IMR-90 (cell line): ENCODE measurements around the gene ATG9A. TPM values are rescaled to one million over a fixed set of nuclear protein-coding genes. Genes with fewer than 3 reads are reported as not detected.

Source experiments
- ATAC-seq: fragments of 200-7000 bp; cut with Tn5 transposase; 2 replicates; pipeline ENCODE4 v1.9.1; 2020; ENCODE audit warnings: low read depth, mild to moderate bottlenecking, moderate library complexity
- BruUV-seq: library from RNA; stranded (reverse); fragments of 400-500 nt; replicated peaks from 2 replicates; lab custom pipeline; 2021; lab: Mats Ljungman, UMichigan
- CTCF ChIA-PET: fragments of 300-600 bp; formaldehyde crosslinking; extraction: SDS; loops from one replicate; lab custom pipeline; 2021; ENCODE audit warnings: antibody characterized with exemption; lab: Yijun Ruan, JAX
- POLR2A ChIA-PET: fragments of 300-600 bp; sonication (Branson Sonifier 250); formaldehyde crosslinking; loops from one replicate; lab custom pipeline; 2022; ENCODE audit warnings: antibody characterized with exemption; ENCODE audit not compliant: unreplicated experiment; lab: Charles Lee
- DNase-seq: peaks from one replicate; pipeline ENCODE4 v3.0.0; 2013
- H2AFZ ChIP-seq: replicated peaks from 2 replicates; pipeline ENCODE3; 2013; ENCODE audit warnings: low read length, mild to moderate bottlenecking; ENCODE audit not compliant: poor library complexity
- H2AK5ac ChIP-seq: 2 replicates; pipeline ENCODE4 v1.6.1; 2013; ENCODE audit warnings: low read depth, low read length, inconsistent platforms
- H2AK9ac ChIP-seq: replicated peaks from 2 replicates; pipeline ENCODE3; 2013; ENCODE audit warnings: mild to moderate bottlenecking, low read depth, low read length, moderate library complexity; ENCODE audit not compliant: poor library complexity
- H2BK120ac ChIP-seq: 2 replicates; pipeline ENCODE4 v1.6.1; 2013; ENCODE audit warnings: low read depth, low read length, inconsistent platforms
- H2BK15ac ChIP-seq: 3 replicates; pipeline ENCODE4 v1.6.1; 2013; ENCODE audit warnings: low read depth, low read length, inconsistent platforms
- H2BK20ac ChIP-seq: 2 replicates; pipeline ENCODE4 v1.6.1; 2013; ENCODE audit warnings: low read depth, mild to moderate bottlenecking, inconsistent platforms, low read length, moderate library complexity
- H2BK5ac ChIP-seq: 2 replicates; pipeline ENCODE4 v1.6.1; 2013; ENCODE audit warnings: mild to moderate bottlenecking, low read depth, low read length, inconsistent platforms; ENCODE audit not compliant: poor library complexity, severe bottlenecking
- H3K14ac ChIP-seq: replicated peaks from 2 replicates; pipeline ENCODE4 v1.6.1; 2013; ENCODE audit warnings: low read depth, low read length, inconsistent platforms
- H3K18ac ChIP-seq: 2 replicates; pipeline ENCODE4 v1.6.1; 2013; ENCODE audit warnings: low read depth, low read length, control low read depth
- H3K23ac ChIP-seq: 2 replicates; pipeline ENCODE4 v1.6.1; 2013; ENCODE audit warnings: low read depth, low read length, inconsistent platforms
- H3K27ac ChIP-seq: 2 replicates; pipeline ENCODE4 v1.5.1; 2013; ENCODE audit warnings: mild to moderate bottlenecking, control low read depth, low read length; ENCODE audit not compliant: insufficient read depth
- H3K27me3 ChIP-seq: 2 replicates; pipeline ENCODE4 v1.6.1; 2013; ENCODE audit warnings: low read length; ENCODE audit not compliant: control insufficient read depth, insufficient read depth
- H3K36me3 ChIP-seq: 2 replicates; pipeline ENCODE4 v1.6.1; 2013; ENCODE audit warnings: low read length, mixed read lengths; ENCODE audit not compliant: control insufficient read depth, insufficient read depth
- H3K4ac ChIP-seq: 2 replicates; pipeline ENCODE4 v1.6.1; 2013; ENCODE audit warnings: low read depth, low read length, inconsistent platforms
- H3K4me1 ChIP-seq: 2 replicates; pipeline ENCODE4 v1.6.1; 2013; ENCODE audit warnings: low read length, mixed read lengths; ENCODE audit not compliant: control insufficient read depth, insufficient read depth
- H3K4me2 ChIP-seq: 2 replicates; pipeline ENCODE4 v1.6.1; 2013; ENCODE audit warnings: low read depth, mild to moderate bottlenecking, control low read depth, low read length, moderate library complexity
- H3K4me3 ChIP-seq: 2 replicates; pipeline ENCODE4 v1.5.1; 2013; ENCODE audit warnings: low read depth, mild to moderate bottlenecking, control low read depth, low read length, moderate library complexity; ENCODE audit not compliant: insufficient read depth
- H3K56ac ChIP-seq: 2 replicates; pipeline ENCODE4 v1.6.1; 2013; ENCODE audit warnings: low read length, inconsistent platforms; ENCODE audit not compliant: insufficient read depth; ENCODE audit errors: extremely low read depth
- H3K79me1 ChIP-seq, 2 experiments: 2 replicates each; pipeline ENCODE4 v1.6.1; 2013; ENCODE audit warnings: low read length in 2 of 2, inconsistent platforms in 1 of 2, low read depth in 1 of 2
- H3K9ac ChIP-seq: 2 replicates; pipeline ENCODE4 v1.6.1; 2013; ENCODE audit warnings: low read depth, low read length, control low read depth
- H3K9me1 ChIP-seq: 2 replicates; pipeline ENCODE4 v1.6.1; 2013; ENCODE audit warnings: low read length, inconsistent platforms; ENCODE audit not compliant: insufficient read depth
- H3K9me3 ChIP-seq: 2 replicates; pipeline ENCODE4 v1.6.1; 2013; ENCODE audit warnings: low read length; ENCODE audit not compliant: control insufficient read depth, insufficient read depth
- H4K20me1 ChIP-seq: 2 replicates; pipeline ENCODE4 v1.6.1; 2013; ENCODE audit warnings: low read length, inconsistent platforms; ENCODE audit not compliant: insufficient read depth
- H4K5ac ChIP-seq: 2 replicates; pipeline ENCODE4 v1.6.1; 2013; ENCODE audit warnings: mild to moderate bottlenecking, low read depth, low read length, control low read depth
- H4K8ac ChIP-seq, 2 experiments: 2 replicates each; pipeline ENCODE4 v1.6.1; 2013; ENCODE audit warnings: low read depth in 2 of 2, low read length in 2 of 2, control low read depth in 1 of 2, inconsistent platforms in 1 of 2
- H4K91ac ChIP-seq: 2 replicates; pipeline ENCODE4 v1.6.1; 2013; ENCODE audit warnings: low read depth, low read length, inconsistent platforms; ENCODE audit not compliant: insufficient read depth
- ELK1 ChIP-seq: fragments of 150-350 bp; IDR thresholded peaks from 2 replicates; pipeline ENCODE4 v1.6.1; 2016; ENCODE audit warnings: low read depth, mild to moderate bottlenecking, low read length, moderate library complexity, borderline replicate concordance
- MAZ ChIP-seq: IDR thresholded peaks from 2 replicates; pipeline ENCODE4 v1.6.1; 2012; ENCODE audit warnings: low read depth, mild to moderate bottlenecking, low read length, improper control_type of control experiment, moderate library complexity, borderline replicate concordance
- POLR2A ChIP-seq: IDR thresholded peaks from 2 replicates; pipeline ENCODE4 v1.6.1; 2012; ENCODE audit warnings: mild to moderate bottlenecking, low read depth, low read length
- RAD21 ChIP-seq: IDR thresholded peaks from 2 replicates; pipeline ENCODE4 v1.6.1; 2012; ENCODE audit warnings: low read length, improper control_type of control experiment
- RCOR1 ChIP-seq: IDR thresholded peaks from 2 replicates; pipeline ENCODE4 v1.6.1; 2012; ENCODE audit warnings: mild to moderate bottlenecking, low read length, improper control_type of control experiment; ENCODE audit not compliant: insufficient replicate concordance
- WGBS, 2 experiments: methylation state at CpG; one replicate each; pipeline versions ENCODE4 v1.1.5 to v1.1.7; 2013; ENCODE audit warnings: missing lambda C conversion rate in 2 of 2; ENCODE audit not compliant: insufficient read length in 1 of 2; ENCODE audit errors: extremely low coverage in 2 of 2; 5-methylcytosine and 5-hydroxymethylcytosine counted together
- dilution Hi-C: fragments of 300-500 bp; cut with HindIII; formaldehyde crosslinking; loops from one replicate; pipeline ENCODE4 v1.14.3; 2018; ENCODE audit warnings: low sequenced_read_pairs; ENCODE audit not compliant: unreplicated experiment
- in situ Hi-C: fragments of 300-500 bp; cut with MboI; formaldehyde crosslinking; loops from 3 replicates; pipeline ENCODE4 v1.14.3; 2019; ENCODE audit warnings: low sequenced_read_pairs, inconsistent platforms, mixed read lengths
- intact Hi-C: fragments of 100-400 bp; cut with micrococcal nuclease; formaldehyde crosslinking; loops from 2 replicates; pipeline ENCODE4 v1.10.0; 2022
- polyA plus RNA-seq, 3 experiments: library from polyadenylated mRNA; depleted of rRNA; stranded (reverse); fragments of >200 nt; gene quantifications; 2 replicates each; pipeline ENCODE4 v1.2.3, GENCODE V29; 2012; ENCODE audit warnings: low replicate concordance in 1 of 3
- total RNA-seq: library from RNA; depleted of rRNA; stranded (reverse); fragments of >200 nt; gene quantifications from 2 replicates; pipeline ENCODE4 v1.2.3, GENCODE V29; 2012

Gene ATG9A
- total and polyA plus RNA-seq, 2 of the 4 experiments (the other 2 are of a cell fraction): 35.1 to 58.3 TPM

DNA sequence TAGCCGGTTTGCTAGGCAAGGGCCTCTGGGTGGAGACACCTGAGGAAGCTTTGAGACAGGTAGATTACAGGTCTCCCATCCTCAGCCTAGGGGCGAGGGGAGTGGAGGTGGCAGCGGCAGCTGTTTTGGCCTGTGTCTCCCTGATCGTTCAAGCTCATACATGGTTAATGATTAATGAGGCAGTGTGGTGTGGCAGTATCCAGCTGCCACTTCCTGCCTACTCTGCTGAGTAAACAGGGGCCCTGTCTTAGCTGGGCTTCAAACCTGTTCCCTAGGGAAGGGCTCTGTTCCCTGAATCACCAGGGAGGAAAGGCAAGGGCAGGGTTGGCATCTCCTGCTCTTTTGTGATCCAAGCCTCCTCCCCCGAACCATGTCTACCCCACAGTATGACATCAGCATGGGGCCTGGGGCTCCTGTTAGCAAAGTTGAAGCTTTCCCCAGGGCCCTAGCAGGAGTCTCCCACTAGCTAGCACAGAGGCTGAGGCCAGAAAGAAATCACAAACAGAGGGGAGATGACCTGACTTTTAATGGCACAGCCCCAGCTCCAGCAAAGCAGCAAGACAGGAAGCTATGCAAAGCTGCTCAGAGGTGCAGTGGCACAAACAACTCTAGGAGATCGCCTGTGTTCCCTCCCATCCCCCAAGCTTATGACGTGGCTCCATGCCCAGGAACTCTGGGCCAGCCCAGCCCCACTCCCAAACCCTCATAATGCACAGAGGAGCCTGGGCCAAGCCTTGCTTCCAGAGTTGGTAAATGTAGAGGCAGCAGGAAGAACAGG, 20.0 kb upstream of the ATG9A start:
- BruUV-seq: no TSS peak
- Histone ChIP-seq H3K4me3 (no peak overlapping the region), H3K27ac (peak overlapping the region; percentile 72), H3K4me2 (peak overlapping the region; percentile 58), H3K56ac (peak overlapping the region; percentile 76), H3K27me3 (peaks cover under 1% of the 10 kb centered on the region; the same call in 1 of the 2 replicates), H4K5ac (peak overlapping the region; percentile 82), H2AK9ac (peak overlapping the region; percentile 99), H4K91ac (peak overlapping the region; percentile 82), H2AK5ac (peak overlapping the region; percentile 81), H3K18ac (peak overlapping the region; percentile 76), H2BK120ac (peak overlapping the region; percentile 70), H2BK15ac (peak overlapping the region; percentile 50; the same call in 2 of the 3 replicates), H3K9me3 (no peaks in the 10 kb centered on the region), H3K4ac (peak overlapping the region; percentile 87), H3K9ac (peak overlapping the region; percentile 20), H2BK20ac (peak overlapping the region; percentile 54), H4K20me1 (0 out of 2 replicates have a peak, but pooled peaks cover 8% of the 10 kb centered on the region), H4K8ac (peak overlapping the region; percentile 7 to 82), H2BK5ac (peak overlapping the region; percentile 90), H3K36me3 (peaks cover 21% of the 10 kb centered on the region; the same call in 1 of the 2 replicates), H2AFZ (peak overlapping the region; percentile 81), H3K23ac (peak overlapping the region; percentile 79; the same call in 1 of the 2 replicates), H3K79me1 (peaks cover 23 to 46% of the 10 kb centered on the region in 2 experiments), H3K9me1 (peaks cover 48% of the 10 kb centered on the region), H3K4me1 (peaks cover 44% of the 10 kb centered on the region), H3K14ac (peak overlapping the region; percentile 90)
- POLR2A ChIA-PET: interaction anchor here (1.0 kb wide), 1 partner anchor 20 kb away, joined by 18 read pairs; the partner anchor contains the start of genes ANKZF1 and ATG9A
- dilution Hi-C loops: no loop called here
- intact Hi-C loops: no loop called here
- no CpG with 5 or more reads among the region's 7 CpGs for WGBS, 2 experiments
- TF ChIP-seq MAZ (peak; percentile 15; the same call in 1 of the 2 replicates), ELK1 (no peak), RCOR1 (peak; percentile 11), POLR2A (peak; percentile 4; the same call in 1 of the 2 replicates), RAD21 (no peak)
- in situ Hi-C loops: no loop called here
- ATAC-seq: peak; percentile 55
- peak; percentile 75 for DNase-seq
- CTCF ChIA-PET: interaction anchor here (0.8 to 2.3 kb wide), 3 partner anchors 28 to 45 kb away, joined by 6 to 10 read pairs (median 8); no protein-coding TSS in a partner anchor
